NCI-H526 (cell line): ENCODE data around the gene MED27.
"Not testable (repeated sequence)": the region's sequence is repeated elsewhere in the genome, so short reads cannot be mapped to it uniquely, and the experiment has no call there.

Experiments used
- DNase-seq, 2 experiments: peaks; one replicate each; lab custom pipeline; 2025; lab: John Stamatoyannopoulos, UW

Gene MED27

DNA sequence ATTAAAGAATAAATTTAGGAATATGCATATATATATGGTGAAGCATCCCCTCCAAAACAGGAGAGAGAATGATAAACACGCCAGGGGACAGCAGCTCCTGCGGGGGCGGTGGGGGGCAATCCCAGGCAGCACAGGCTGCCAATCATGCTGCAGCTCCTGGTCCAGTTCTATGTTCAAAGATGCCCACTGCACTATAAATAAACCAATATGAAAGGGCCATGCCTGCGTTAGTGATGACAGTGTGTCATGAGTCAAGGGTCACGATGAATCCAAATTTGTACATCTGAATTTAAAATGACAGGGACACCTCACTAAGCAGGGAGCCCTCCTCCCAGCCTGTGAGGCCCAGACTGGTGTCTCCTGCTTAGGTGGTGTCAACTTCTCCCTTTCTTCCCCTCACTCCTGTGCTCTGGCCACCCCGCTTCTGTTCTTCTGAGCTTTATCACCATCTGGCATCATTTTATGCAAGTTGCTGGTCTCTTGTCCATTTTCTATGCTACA lies 153.9 kb downstream of the MED27 start:
- no peak for DNase-seq

- DNase-seq: no peak
Observed at GRCh38 chr9:131923766-131924165, 155.9 kb downstream of the MED27 start.

DNA sequence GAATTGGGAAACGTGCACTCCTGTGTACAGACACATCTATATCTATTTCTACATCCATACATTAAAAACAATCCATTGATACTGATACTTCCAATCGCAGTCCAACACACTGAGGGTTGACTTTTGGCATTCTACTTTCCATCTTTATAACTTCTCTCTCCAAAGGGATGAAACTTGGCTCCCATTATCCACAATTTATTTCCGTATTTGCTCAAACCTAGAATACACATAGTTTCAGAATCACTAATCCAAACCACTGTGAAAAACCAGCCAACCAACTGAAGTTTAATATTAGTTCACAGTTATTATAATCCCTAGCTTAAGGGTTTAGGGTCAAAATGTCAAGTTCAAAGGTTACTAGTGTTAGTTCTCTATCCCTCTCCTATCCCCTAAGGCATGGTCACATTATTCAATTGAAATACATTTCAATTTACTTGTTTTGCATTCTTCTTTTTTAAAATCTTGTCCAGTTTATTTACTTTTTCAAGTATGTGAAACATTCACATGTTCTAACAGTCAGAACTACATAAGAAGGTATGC lies 156.5 kb downstream of the MED27 start:
- DNase-seq: no peak

- not testable (repeated sequence) for DNase-seq
Observed at GRCh38 chr9:131921635-131922034, 158.0 kb downstream of the MED27 start.

- no peak for DNase-seq
Observed at GRCh38 chr9:131919216-131919615, 160.5 kb downstream of the MED27 start.

GRCh38 chr9:131918481-131918880 lies 161.2 kb downstream of the MED27 start:
- no peak for DNase-seq

- DNase-seq: no peak
Observed at GRCh38 chr9:131917009-131917408, 162.7 kb downstream of the MED27 start.

GRCh38 chr9:131915181-131915580 lies 164.5 kb downstream of the MED27 start:
- no peak for DNase-seq

DNA sequence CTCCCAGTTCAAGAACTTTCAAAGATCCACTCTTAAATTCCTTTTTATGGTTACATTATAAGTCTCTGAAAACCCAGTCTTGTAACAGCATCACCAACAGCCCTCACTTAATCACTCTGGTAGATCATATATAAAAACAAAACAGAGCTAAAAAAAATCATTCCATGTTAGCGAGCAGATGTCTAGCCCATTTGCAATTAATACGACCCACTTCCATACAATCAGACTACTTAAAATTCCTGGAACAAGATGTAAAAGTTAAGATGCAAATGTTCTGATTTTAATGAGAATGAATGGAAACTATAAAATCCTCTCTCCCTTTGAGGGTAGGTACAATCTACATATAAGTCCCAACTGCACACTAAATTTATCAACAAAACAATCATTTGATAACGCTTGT lies 167.0 kb downstream of the MED27 start:
- peak in 1 of 2 experiments; percentile 0 for DNase-seq

DNA sequence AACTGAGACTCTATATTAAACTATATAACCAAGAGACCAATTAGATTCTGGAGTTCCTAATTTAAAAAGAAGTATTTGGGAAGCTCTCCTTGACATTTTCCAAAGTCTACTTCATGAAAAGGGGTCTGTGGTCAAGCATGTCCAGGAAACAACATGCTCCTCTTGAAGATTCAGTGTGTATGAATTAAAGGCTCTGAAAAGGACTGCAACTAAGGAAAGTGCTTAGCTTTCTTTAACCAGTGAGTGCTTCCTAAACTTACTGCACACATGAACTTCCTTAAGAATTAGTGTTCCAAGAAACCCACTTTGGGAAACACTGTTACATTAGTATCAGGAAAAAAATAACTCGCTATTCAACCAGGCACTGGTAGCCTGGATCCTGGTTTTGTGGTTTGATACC lies 167.6 kb downstream of the MED27 start:
- DNase-seq: no peak

- no peak for DNase-seq
Observed at GRCh38 chr9:131910572-131910971, 169.1 kb downstream of the MED27 start.

DNA sequence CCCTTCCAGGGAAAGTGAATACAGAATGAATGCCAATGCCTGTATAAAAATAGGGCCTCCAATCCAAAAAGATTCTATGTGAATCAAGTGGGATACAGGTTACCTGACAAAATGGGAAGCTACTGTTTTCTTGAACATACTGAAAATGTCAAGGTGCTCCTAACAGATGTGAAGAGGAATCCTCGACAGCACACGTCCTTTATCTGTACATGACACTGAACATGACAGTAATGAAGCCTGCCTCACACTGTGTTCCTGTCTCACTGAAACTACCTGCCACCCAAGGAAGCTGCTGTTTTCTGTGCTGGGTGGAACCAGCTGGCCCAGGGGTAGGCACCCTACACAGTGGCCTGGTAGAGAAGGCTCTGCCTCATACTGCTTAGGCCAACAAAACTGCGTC lies 174.5 kb downstream of the MED27 start:
- no peak for DNase-seq

- DNase-seq: no peak
Observed at GRCh38 chr9:131899296-131900228, 180.1 kb downstream of the MED27 start.

DNA sequence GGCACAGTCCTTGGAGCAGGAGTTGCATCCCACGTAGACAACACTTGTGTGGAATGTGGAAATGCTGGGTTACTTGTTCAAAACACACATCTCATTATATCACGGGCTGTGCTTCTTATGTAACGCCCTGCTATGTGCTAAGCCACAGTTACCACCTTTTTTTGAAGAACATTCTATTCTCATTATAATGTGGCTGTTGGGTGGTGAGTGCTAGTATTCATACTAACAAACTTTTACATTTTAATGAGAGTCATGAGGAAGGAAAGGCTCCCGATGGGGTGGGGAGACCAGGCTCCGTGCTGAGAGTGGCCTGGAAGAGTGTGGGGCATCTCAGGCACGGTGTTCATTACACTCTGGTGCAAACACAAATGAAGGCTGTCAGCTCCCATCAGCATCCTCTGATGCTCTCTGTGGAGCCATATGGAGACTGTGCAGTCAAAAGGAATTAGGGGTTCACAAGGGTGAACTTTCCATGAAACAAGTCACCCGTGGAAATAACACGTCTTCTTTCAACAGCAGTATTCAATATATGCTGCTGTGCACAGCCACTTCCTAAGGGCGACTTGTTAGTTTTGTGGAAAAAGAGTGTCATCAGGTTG lies 186.7 kb downstream of the MED27 start:
- DNase-seq: no peak

DNA sequence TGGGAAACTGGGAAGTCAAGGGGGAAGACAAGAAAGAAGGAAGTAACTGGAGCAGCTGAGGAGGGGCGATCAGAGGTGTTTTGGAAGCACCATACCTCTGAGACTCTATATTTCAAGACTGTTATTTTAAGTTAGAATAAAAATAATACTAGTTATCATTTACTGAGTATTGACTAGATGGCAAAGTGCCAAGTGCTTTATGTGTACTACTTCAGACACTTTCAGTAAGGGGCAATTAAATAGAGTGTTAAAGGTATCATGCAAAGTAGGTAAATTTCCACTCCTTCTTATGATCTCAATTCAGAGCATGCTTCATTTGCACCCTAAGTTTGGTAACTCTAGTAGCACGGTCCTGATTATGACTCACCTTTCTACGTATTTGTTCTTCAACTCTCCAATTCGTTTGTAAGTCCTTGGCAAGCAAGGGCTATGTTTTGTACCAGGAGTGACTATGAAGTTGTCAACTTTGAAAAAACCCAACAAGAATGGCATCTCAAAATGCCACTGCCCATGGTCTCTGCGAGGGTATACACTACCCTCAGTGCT lies 187.4 kb downstream of the MED27 start:
- DNase-seq: no peak

GRCh38 chr9:131891598-131891997 lies 188.1 kb downstream of the MED27 start:
- no peak for DNase-seq

- DNase-seq: no peak
Observed at GRCh38 chr9:131889437-131890251, 190.0 kb downstream of the MED27 start.

DNA sequence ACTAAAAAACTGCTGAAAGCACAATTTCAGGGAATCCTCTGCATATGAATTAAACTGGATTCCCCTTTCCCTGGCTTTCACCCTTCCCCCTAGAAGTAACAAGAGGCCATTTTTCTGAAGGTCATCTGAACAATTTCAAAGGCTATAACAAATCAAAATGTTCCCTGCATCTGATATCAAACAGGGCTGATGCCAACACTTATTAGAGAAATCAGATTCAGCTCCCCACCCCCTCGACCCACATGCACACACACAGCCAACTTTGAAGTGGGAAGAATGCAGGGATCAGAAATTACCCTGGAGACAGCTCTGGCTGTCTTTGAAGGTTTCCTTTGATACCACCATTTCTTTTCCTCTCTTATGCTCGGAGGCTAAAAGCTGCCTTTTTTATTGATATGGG lies 190.7 kb downstream of the MED27 start:
- DNase-seq: no peak

- DNase-seq: no peak
Observed at GRCh38 chr9:131887680-131888079, 192.0 kb downstream of the MED27 start.

- no peak for DNase-seq
Observed at GRCh38 chr9:131886826-131887225, 192.8 kb downstream of the MED27 start.

GRCh38 chr9:131885144-131885609 lies 194.5 kb downstream of the MED27 start:
- no peak for DNase-seq

GRCh38 chr9:131884222-131884621 lies 195.4 kb downstream of the MED27 start:
- no peak for DNase-seq
